Loucy (cell line): ENCODE results near the gene PTGER3.

Experiments used
- CTCF ChIP-seq: fragments of 200-600 bp; sonication (generic); conservative IDR thresholded peaks from 2 replicates; pipeline ENCODE4 v1.5.1; 2014; ENCODE audit warnings: mild to moderate bottlenecking, antibody characterized with exemption, low read length
- EZH2phosphoT487 ChIP-seq: fragments of 200-600 bp; IDR thresholded peaks from 2 replicates; pipeline ENCODE4 v1.6.1; 2018; ENCODE audit warnings: antibody characterized with exemption, mild to moderate bottlenecking, moderate library complexity, borderline replicate concordance

DNA sequence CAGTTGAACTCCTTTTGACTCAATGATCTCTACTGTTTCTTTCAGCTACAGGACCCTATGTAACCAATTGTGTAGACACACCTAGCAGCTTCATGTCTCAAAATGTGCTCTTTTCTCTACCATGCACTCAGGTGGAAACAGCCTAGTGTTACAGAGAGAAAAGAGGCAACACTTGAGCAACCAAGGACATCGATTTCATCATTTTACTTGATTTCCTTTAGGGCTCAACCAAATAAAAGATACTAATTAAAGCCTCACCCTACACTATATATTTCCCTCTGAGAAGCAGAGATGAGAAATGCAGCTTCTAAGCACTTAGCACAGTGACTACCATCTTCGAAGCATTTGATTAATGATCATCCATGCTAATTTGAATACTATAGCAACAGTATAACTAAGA lies 55.1 kb downstream of the PTGER3 start:
- no peak for TF ChIP-seq CTCF
- no peak for TF ChIP-seq EZH2phosphoT487
